ENCODE measurements around the gene IFT43. TPM values are rescaled to one million over a fixed set of nuclear protein-coding genes. Genes with fewer than 3 reads are reported as not detected.

Gene IFT43
- total RNA-seq, 1 donor from 2014 or later: 36.8 TPM

DNA sequence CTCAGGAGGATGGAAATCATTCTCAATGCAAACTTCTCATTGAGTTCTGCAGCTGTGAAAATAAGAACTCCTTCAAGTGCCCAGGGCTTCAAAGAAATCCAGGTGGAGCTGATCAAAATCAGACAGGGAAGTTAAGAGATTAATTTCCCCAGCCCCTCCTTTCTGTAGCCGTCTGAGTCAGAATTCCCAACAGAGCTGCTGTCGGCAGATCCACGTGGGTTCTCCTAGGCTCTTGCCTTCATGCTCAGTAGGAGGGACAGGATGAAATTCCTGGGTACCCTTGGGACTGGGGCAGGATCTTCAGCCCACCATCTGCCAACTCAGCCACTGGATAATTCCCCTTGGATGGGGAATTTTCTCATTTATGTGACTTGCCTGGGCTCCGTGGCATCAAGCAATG, 17.1 kb upstream of the IFT43 start:
- Histone ChIP-seq H3K9ac (no peak overlapping the region), H4K20me1 (ENCODE audit: low read depth) (no peaks in the 10 kb centered on the region), H3K4me2 (no peak overlapping the region), H3K27ac (no peak overlapping the region), H3K27me3 (no peaks in the 10 kb centered on the region), H3F3A (ENCODE audit: low read depth) (no peaks in the 10 kb centered on the region), H3K36me3 (no peaks in the 10 kb centered on the region), H3K4me1 (no peaks in the 10 kb centered on the region), H2AFZ (replicated peaks) (no peak overlapping the region), H3K4me3 (no peak overlapping the region), H3K79me2 (ENCODE audit: low read depth) (no peaks in the 10 kb centered on the region), H3K9me3 (ENCODE audit: low read depth) (no peaks in the 10 kb centered on the region)
- no peak overlapping the region for H3K4me3 Mint-ChIP-seq
- peaks cover 12% of the 10 kb centered on the region for H3K36me3 Mint-ChIP-seq
- H3K4me1 Mint-ChIP-seq: peaks cover 6% of the 10 kb centered on the region
- no peaks in the 10 kb centered on the region for H3K9me3 Mint-ChIP-seq
- H3K27me3 Mint-ChIP-seq (ENCODE audit: insufficient read depth, low read depth): peaks cover 2% of the 10 kb centered on the region
- TF ChIP-seq, protein P1, sequence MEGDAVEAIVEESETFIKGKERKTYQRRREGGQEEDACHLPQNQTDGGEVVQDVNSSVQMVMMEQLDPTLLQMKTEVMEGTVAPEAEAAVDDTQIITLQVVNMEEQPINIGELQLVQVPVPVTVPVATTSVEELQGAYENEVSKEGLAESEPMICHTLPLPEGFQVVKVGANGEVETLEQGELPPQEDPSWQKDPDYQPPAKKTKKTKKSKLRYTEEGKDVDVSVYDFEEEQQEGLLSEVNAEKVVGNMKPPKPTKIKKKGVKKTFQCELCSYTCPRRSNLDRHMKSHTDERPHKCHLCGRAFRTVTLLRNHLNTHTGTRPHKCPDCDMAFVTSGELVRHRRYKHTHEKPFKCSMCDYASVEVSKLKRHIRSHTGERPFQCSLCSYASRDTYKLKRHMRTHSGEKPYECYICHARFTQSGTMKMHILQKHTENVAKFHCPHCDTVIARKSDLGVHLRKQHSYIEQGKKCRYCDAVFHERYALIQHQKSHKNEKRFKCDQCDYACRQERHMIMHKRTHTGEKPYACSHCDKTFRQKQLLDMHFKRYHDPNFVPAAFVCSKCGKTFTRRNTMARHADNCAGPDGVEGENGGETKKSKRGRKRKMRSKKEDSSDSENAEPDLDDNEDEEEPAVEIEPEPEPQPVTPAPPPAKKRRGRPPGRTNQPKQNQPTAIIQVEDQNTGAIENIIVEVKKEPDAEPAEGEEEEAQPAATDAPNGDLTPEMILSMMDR (IDR thresholded peaks at IDR 0.05): no peak
- no peak for TF ChIP-seq EZH2 (IDR thresholded peaks at IDR 0.05)
- TF ChIP-seq EZH2phosphoT487 (IDR thresholded peaks at IDR 0.05): no peak
- no peak overlapping the region for H3K27ac Mint-ChIP-seq
- no peak for DNase-seq (ENCODE audit: low spot score)

DNA sequence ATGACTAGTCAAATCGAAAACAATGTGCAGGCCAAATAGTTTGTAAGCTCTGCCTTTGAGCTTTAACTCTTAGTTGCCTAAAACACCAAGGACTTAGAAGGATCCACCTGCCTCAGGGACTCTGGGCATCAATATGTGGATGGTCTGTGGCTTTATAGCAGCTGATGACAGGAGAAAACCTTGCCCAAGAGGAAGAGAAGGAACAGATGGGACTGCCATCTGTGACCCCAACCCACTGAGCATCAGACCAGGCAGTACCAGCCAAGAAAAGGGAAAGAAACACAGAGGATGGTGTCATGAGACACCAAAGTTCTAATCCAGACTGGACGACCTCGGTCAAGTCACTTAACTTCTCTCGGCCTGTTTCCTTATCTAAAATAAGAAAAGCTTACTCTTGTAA, 16.4 kb upstream of the IFT43 start:
- TF ChIP-seq EZH2phosphoT487 (IDR thresholded peaks at IDR 0.05): no peak
- TF ChIP-seq, protein P1 (IDR thresholded peaks at IDR 0.05): no peak
- Mint-ChIP-seq H3K36me3 (peaks cover 12% of the 10 kb centered on the region), H3K27me3 (ENCODE audit: insufficient read depth, low read depth) (peaks cover 2% of the 10 kb centered on the region), H3K4me1 (peaks cover 6% of the 10 kb centered on the region), H3K4me3 (no peak overlapping the region), H3K9me3 (no peaks in the 10 kb centered on the region), H3K27ac (peak overlapping the region; percentile 51)
- no peak overlapping the region for H2AFZ ChIP-seq (replicated peaks)
- no peaks in the 10 kb centered on the region for H3K9me3 ChIP-seq (ENCODE audit: low read depth)
- no peaks in the 10 kb centered on the region for H4K20me1 ChIP-seq (ENCODE audit: low read depth)
- no peak overlapping the region for H3K27ac ChIP-seq
- H3K27me3 ChIP-seq: no peaks in the 10 kb centered on the region
- no peak for DNase-seq (ENCODE audit: low spot score)
- no peak overlapping the region for H3K4me2 ChIP-seq
- no peaks in the 10 kb centered on the region for H3F3A ChIP-seq (ENCODE audit: low read depth)
- H3K79me2 ChIP-seq (ENCODE audit: low read depth): no peaks in the 10 kb centered on the region
- H3K36me3 ChIP-seq: no peaks in the 10 kb centered on the region
- no peak overlapping the region for H3K9ac ChIP-seq
- H3K4me1 ChIP-seq: no peaks in the 10 kb centered on the region
- no peak overlapping the region for H3K4me3 ChIP-seq

DNA sequence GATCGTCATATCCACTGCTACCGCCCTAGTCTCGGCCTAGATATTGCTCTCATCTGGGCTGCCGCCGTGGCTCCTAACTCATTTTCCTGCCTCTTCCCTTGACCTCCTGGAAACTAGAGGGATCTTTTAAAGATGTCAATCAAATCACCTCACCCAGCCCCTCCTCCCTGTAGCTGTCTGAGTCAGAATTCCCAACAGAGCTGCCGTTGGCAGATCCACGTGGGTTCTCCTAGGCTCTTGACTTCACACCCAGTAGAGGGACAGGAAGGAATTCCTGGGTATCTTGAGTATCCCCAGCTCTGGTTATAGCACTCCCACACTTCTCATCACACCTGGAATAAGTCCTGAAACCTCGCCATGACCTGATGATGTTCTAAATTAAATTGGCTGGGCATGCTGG, 15.7 kb upstream of the IFT43 start:
- H3K27me3 ChIP-seq: no peaks in the 10 kb centered on the region
- H3K36me3 ChIP-seq: no peaks in the 10 kb centered on the region
- H3K9me3 Mint-ChIP-seq: no peaks in the 10 kb centered on the region
- H3K9me3 ChIP-seq (ENCODE audit: low read depth): no peaks in the 10 kb centered on the region
- no peak overlapping the region for H3K27ac Mint-ChIP-seq
- H3K4me2 ChIP-seq: no peak overlapping the region
- H3K36me3 Mint-ChIP-seq: peaks cover 12% of the 10 kb centered on the region
- H3K4me1 ChIP-seq: no peaks in the 10 kb centered on the region
- no peak overlapping the region for H3K27ac ChIP-seq
- H3K27me3 Mint-ChIP-seq (ENCODE audit: insufficient read depth, low read depth): peaks cover 2% of the 10 kb centered on the region
- no peaks in the 10 kb centered on the region for H3F3A ChIP-seq (ENCODE audit: low read depth)
- H2AFZ ChIP-seq (replicated peaks): no peak overlapping the region
- H3K4me1 Mint-ChIP-seq: peaks cover 6% of the 10 kb centered on the region
- DNase-seq (ENCODE audit: low spot score): no peak
- H3K4me3 Mint-ChIP-seq: no peak overlapping the region
- H3K79me2 ChIP-seq (ENCODE audit: low read depth): no peaks in the 10 kb centered on the region
- no peak overlapping the region for H3K9ac ChIP-seq
- no peak overlapping the region for H3K4me3 ChIP-seq
- TF ChIP-seq, protein P1 (IDR thresholded peaks at IDR 0.05): no peak
- TF ChIP-seq EZH2phosphoT487 (IDR thresholded peaks at IDR 0.05) (no peak), EZH2 (IDR thresholded peaks at IDR 0.05) (no peak)
- H4K20me1 ChIP-seq (ENCODE audit: low read depth): no peaks in the 10 kb centered on the region

Measured in neural progenitor cell (in vitro differentiated cells).